ENCODE data around the gene ACAD10. TPM values are rescaled to one million over a fixed set of nuclear protein-coding genes. Genes with fewer than 3 reads are reported as not detected.

The ACAD10 gene
- total RNA-seq, 1 experiment from 2014 or later: 29.1 TPM

DNA sequence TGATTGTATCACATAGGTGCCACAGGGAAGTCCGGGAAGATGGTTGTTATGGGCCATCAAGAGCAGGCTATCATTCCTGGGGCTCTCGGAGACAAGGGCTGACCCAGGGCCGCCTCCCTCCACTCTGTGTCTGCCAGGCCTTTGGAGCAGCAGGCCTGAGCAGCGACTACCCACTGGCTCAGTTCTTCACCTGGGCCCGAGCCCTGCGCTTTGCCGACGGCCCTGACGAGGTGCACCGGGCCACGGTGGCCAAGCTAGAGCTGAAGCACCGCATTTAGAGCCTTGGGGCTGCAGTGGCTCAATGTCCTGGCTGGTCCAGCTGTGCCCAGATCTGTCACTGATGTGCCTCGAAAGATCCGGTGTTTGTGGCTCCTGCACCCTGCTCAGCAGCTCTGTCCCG, 70.3 kb downstream of the ACAD10 start:
- ATAC-seq: no peak

GRCh38 chr12:111756681-111757080, 70.8 kb downstream of the ACAD10 start:
- H3K4me3 Mint-ChIP-seq: no peak overlapping the region
- DNase-seq (ENCODE audit: low spot score): no peak
- no peak for ATAC-seq
- CTCF ChIA-PET: interaction anchor here (2.1 kb wide), 1 partner anchor 56 kb away, joined by 8 read pairs; no protein-coding TSS in a partner anchor
- no peaks in the 10 kb centered on the region for H3K27me3 Mint-ChIP-seq (ENCODE audit: low read depth)
- no peaks in the 10 kb centered on the region for H3K9me3 Mint-ChIP-seq
- no peaks in the 10 kb centered on the region; the same call in 1 of the 2 replicates for H3K36me3 Mint-ChIP-seq
- H3K27ac Mint-ChIP-seq: no peak overlapping the region
- peaks cover 20% of the 10 kb centered on the region for H3K4me1 Mint-ChIP-seq
- POLR2A ChIA-PET: interaction anchor here (0.6 kb wide), 1 partner anchor 57 kb away, joined by 3 read pairs; no protein-coding TSS in a partner anchor
- no peak for TF ChIP-seq ZNF232 (CRISPR knock-in tag; IDR thresholded peaks at IDR 0.05)
- no peak for TF ChIP-seq MXD4 (CRISPR knock-in tag; IDR thresholded peaks at IDR 0.05; ENCODE audit: borderline replicate concordance)
- TF ChIP-seq ATF1 (CRISPR knock-in tag; IDR thresholded peaks at IDR 0.05): no peak
- TF ChIP-seq CTCF (IDR thresholded peaks at IDR 0.05): no peak
- TF ChIP-seq HMGA2 (CRISPR knock-in tag; IDR thresholded peaks at IDR 0.05): no peak
- TF ChIP-seq FOXP4 (CRISPR knock-in tag; IDR thresholded peaks at IDR 0.05): no peak
- TF ChIP-seq JUN (CRISPR knock-in tag; IDR thresholded peaks at IDR 0.05): no peak
- no peak for TF ChIP-seq ZNF416 (CRISPR knock-in tag; IDR thresholded peaks at IDR 0.05)

More for the DNA sequence above, 70.3 kb downstream of the ACAD10 start:
- no peak for DNase-seq (ENCODE audit: low spot score)
- Mint-ChIP-seq H3K4me1 (peaks cover 15% of the 10 kb centered on the region), H3K4me3 (no peak overlapping the region), H3K9me3 (no peaks in the 10 kb centered on the region), H3K27ac (no peak overlapping the region), H3K27me3 (ENCODE audit: low read depth) (no peaks in the 10 kb centered on the region), H3K36me3 (no peaks in the 10 kb centered on the region; the same call in 1 of the 2 replicates)
- CTCF ChIA-PET: no interaction called here
- no peak for TF ChIP-seq IRF2 (CRISPR knock-in tag; IDR thresholded peaks at IDR 0.05; ENCODE audit: borderline replicate concordance, low read depth)
- TF ChIP-seq CTCF (IDR thresholded peaks at IDR 0.05): no peak
- TF ChIP-seq NR2C2 (CRISPR knock-in tag; IDR thresholded peaks at IDR 0.05): no peak
- no peak for TF ChIP-seq SOX15 (CRISPR knock-in tag; IDR thresholded peaks at IDR 0.05)
- no peak for TF ChIP-seq SMAD4 (CRISPR knock-in tag; IDR thresholded peaks at IDR 0.05)
- no peak for TF ChIP-seq CREB1 (CRISPR knock-in tag; IDR thresholded peaks at IDR 0.05)
- TF ChIP-seq, protein P1, sequence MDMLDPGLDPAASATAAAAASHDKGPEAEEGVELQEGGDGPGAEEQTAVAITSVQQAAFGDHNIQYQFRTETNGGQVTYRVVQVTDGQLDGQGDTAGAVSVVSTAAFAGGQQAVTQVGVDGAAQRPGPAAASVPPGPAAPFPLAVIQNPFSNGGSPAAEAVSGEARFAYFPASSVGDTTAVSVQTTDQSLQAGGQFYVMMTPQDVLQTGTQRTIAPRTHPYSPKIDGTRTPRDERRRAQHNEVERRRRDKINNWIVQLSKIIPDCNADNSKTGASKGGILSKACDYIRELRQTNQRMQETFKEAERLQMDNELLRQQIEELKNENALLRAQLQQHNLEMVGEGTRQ (CRISPR knock-in tag; IDR thresholded peaks at IDR 0.05): no peak
- TF ChIP-seq AR (CRISPR knock-in tag; IDR thresholded peaks at IDR 0.05): no peak
- TF ChIP-seq, protein P2, sequence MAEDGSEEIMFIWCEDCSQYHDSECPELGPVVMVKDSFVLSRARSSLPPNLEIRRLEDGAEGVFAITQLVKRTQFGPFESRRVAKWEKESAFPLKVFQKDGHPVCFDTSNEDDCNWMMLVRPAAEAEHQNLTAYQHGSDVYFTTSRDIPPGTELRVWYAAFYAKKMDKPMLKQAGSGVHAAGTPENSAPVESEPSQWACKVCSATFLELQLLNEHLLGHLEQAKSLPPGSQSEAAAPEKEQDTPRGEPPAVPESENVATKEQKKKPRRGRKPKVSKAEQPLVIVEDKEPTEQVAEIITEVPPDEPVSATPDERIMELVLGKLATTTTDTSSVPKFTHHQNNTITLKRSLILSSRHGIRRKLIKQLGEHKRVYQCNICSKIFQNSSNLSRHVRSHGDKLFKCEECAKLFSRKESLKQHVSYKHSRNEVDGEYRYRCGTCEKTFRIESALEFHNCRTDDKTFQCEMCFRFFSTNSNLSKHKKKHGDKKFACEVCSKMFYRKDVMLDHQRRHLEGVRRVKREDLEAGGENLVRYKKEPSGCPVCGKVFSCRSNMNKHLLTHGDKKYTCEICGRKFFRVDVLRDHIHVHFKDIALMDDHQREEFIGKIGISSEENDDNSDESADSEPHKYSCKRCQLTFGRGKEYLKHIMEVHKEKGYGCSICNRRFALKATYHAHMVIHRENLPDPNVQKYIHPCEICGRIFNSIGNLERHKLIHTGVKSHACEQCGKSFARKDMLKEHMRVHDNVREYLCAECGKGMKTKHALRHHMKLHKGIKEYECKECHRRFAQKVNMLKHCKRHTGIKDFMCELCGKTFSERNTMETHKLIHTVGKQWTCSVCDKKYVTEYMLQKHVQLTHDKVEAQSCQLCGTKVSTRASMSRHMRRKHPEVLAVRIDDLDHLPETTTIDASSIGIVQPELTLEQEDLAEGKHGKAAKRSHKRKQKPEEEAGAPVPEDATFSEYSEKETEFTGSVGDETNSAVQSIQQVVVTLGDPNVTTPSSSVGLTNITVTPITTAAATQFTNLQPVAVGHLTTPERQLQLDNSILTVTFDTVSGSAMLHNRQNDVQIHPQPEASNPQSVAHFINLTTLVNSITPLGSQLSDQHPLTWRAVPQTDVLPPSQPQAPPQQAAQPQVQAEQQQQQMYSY (CRISPR knock-in tag; IDR thresholded peaks at IDR 0.05): no peak
- POLR2A ChIA-PET: interaction anchor here (0.6 kb wide), 1 partner anchor 58 kb away, joined by 3 read pairs; no protein-coding TSS in a partner anchor
